ENCODE results near the gene IL13RA1.

GRCh38 chrX:118726396-118726795 is 1.0 kb upstream of the IL13RA1 start:
- TF ChIP-seq EZH2 (IDR thresholded peaks at IDR 0.05; ENCODE audit: borderline replicate concordance, low read length) (no peak), CTCF (conservative IDR thresholded peaks at IDR 0.05 in 1 of 2, IDR thresholded peaks at IDR 0.05 in 1 of 2; ENCODE audit: extremely low read depth in 1 of 2, insufficient read depth in 1 of 2, low read depth in 1 of 2, low read length in 2 of 2) (no peak)

Data from mammary epithelial cell (primary cell).